ENCODE data around the gene NCK2. TPM values are rescaled to one million over a fixed set of nuclear protein-coding genes. Genes with fewer than 3 reads are reported as not detected.

Gene NCK2
- total RNA-seq, 1 donor from 2014 or later: 92.5 TPM

GRCh38 chr2:105889046-105889445 is 144.3 kb downstream of the NCK2 start:
- TF ChIP-seq CTCF (IDR thresholded peaks at IDR 0.05; ENCODE audit: unreplicated experiment): no peak
- H3K36me3 Mint-ChIP-seq (ENCODE audit: insufficient read depth): peaks cover 23% of the 10 kb centered on the region
- no peak overlapping the region for H3K27ac Mint-ChIP-seq
- peaks cover 8% of the 10 kb centered on the region for H3K9me3 Mint-ChIP-seq (ENCODE audit: low read depth)
- DNase-seq (ENCODE audit: low spot score, unreplicated experiment): no peak
- no peaks in the 10 kb centered on the region for H3K27me3 Mint-ChIP-seq
- peaks cover 34% of the 10 kb centered on the region for H3K4me1 Mint-ChIP-seq (ENCODE audit: low read depth)
- no peak overlapping the region for H3K4me3 Mint-ChIP-seq (ENCODE audit: low read depth)

GRCh38 chr2:105890111-105890510 is 145.4 kb downstream of the NCK2 start:
- peaks cover 34% of the 10 kb centered on the region for H3K36me3 Mint-ChIP-seq (ENCODE audit: insufficient read depth)
- peak overlapping the region; percentile 36 for H3K27ac Mint-ChIP-seq
- H3K27me3 Mint-ChIP-seq: no peaks in the 10 kb centered on the region
- no peak overlapping the region for H3K4me3 Mint-ChIP-seq (ENCODE audit: low read depth)
- H3K9me3 Mint-ChIP-seq (ENCODE audit: low read depth): peaks cover 8% of the 10 kb centered on the region
- no peak for DNase-seq (ENCODE audit: low spot score, unreplicated experiment)
- TF ChIP-seq CTCF (IDR thresholded peaks at IDR 0.05; ENCODE audit: unreplicated experiment): no peak
- peaks cover 29% of the 10 kb centered on the region for H3K4me1 Mint-ChIP-seq (ENCODE audit: low read depth)

- no peak for TF ChIP-seq CTCF (IDR thresholded peaks at IDR 0.05; ENCODE audit: unreplicated experiment)
- Mint-ChIP-seq H3K4me1 (ENCODE audit: low read depth) (peaks cover 25% of the 10 kb centered on the region), H3K4me3 (ENCODE audit: low read depth) (no peak overlapping the region), H3K27me3 (no peaks in the 10 kb centered on the region), H3K36me3 (ENCODE audit: insufficient read depth) (peaks cover 38% of the 10 kb centered on the region), H3K9me3 (ENCODE audit: low read depth) (peaks cover 8% of the 10 kb centered on the region), H3K27ac (peak overlapping the region; percentile 42)
- no peak for DNase-seq (ENCODE audit: low spot score, unreplicated experiment)
Measured at GRCh38 chr2:105890856-105891255, 146.1 kb downstream of the NCK2 start.

GRCh38 chr2:105893011-105893995 is 148.6 kb downstream of the NCK2 start:
- no peak overlapping the region for H3K4me3 Mint-ChIP-seq (ENCODE audit: low read depth)
- H3K36me3 Mint-ChIP-seq (ENCODE audit: insufficient read depth): peaks cover 45% of the 10 kb centered on the region
- no peaks in the 10 kb centered on the region for H3K27me3 Mint-ChIP-seq
- no peak for TF ChIP-seq CTCF (IDR thresholded peaks at IDR 0.05; ENCODE audit: unreplicated experiment)
- no peak for DNase-seq (ENCODE audit: low spot score, unreplicated experiment)
- peaks cover 7% of the 10 kb centered on the region for H3K4me1 Mint-ChIP-seq (ENCODE audit: low read depth)
- peak overlapping the region; percentile 79 for H3K27ac Mint-ChIP-seq
- peaks cover 12% of the 10 kb centered on the region for H3K9me3 Mint-ChIP-seq (ENCODE audit: low read depth)

GRCh38 chr2:105894327-105894944 is 149.7 kb downstream of the NCK2 start:
- no peak for TF ChIP-seq CTCF (IDR thresholded peaks at IDR 0.05; ENCODE audit: unreplicated experiment)
- peaks cover 47% of the 10 kb centered on the region for H3K36me3 Mint-ChIP-seq (ENCODE audit: insufficient read depth)

More at GRCh38 chr2:105894327-105894944, 149.7 kb downstream of the NCK2 start:
- no peaks in the 10 kb centered on the region for H3K27me3 Mint-ChIP-seq
- H3K27ac Mint-ChIP-seq: no peak overlapping the region
- no peak overlapping the region for H3K4me3 Mint-ChIP-seq (ENCODE audit: low read depth)
- H3K4me1 Mint-ChIP-seq (ENCODE audit: low read depth): peaks cover 7% of the 10 kb centered on the region
- DNase-seq (ENCODE audit: low spot score, unreplicated experiment): no peak
- peaks cover 20% of the 10 kb centered on the region for H3K9me3 Mint-ChIP-seq (ENCODE audit: low read depth)
